Brain microvascular endothelial cell (primary cell): ENCODE results near the gene PSMB11.
"Not testable (repeated sequence)": the region's sequence is repeated elsewhere in the genome, so short reads cannot be mapped to it uniquely, and the experiment has no call there.

Experiments
- DNase-seq: peaks from one replicate; pipeline ENCODE4 v3.0.0-alpha.2; 2020
- H3K27ac ChIP-seq: fragments of 250-450 bp; sonication (Bioruptor Pico); 2 replicates; pipeline ENCODE4 v1.5.1; 2020; ENCODE audit warnings: mild to moderate bottlenecking, moderate library complexity
- H3K27me3 ChIP-seq: fragments of 250-450 bp; sonication (Bioruptor Pico); replicated peaks from 2 replicates; pipeline ENCODE4 v1.5.1; 2020; ENCODE audit warnings: mild to moderate bottlenecking
- H3K36me3 ChIP-seq: fragments of 250-450 bp; sonication (Bioruptor Pico); replicated peaks from 2 replicates; pipeline ENCODE4 v1.5.1; 2020; ENCODE audit warnings: mild to moderate bottlenecking
- H3K4me3 ChIP-seq: 2 replicates; pipeline ENCODE4 v1.5.1; 2011; ENCODE audit warnings: low read depth, mild to moderate bottlenecking, control low read depth, low read length, moderate library complexity
- in situ Hi-C: cut with HindIII; loops from 2 replicates; pipeline ENCODE4 v1.10.0; 2017; ENCODE audit warnings: low sequenced_read_pairs, low pct_ligation_motif_present
- TF ChIP-seq, protein P1 (sequence below): IDR thresholded peaks from 2 replicates; pipeline ENCODE4 v1.5.1; 2011; ENCODE audit warnings: low read depth, mild to moderate bottlenecking, moderate library complexity, low read length, control low read depth, inconsistent platforms; ENCODE audit errors: missing control alignments

The PSMB11 gene

DNA sequence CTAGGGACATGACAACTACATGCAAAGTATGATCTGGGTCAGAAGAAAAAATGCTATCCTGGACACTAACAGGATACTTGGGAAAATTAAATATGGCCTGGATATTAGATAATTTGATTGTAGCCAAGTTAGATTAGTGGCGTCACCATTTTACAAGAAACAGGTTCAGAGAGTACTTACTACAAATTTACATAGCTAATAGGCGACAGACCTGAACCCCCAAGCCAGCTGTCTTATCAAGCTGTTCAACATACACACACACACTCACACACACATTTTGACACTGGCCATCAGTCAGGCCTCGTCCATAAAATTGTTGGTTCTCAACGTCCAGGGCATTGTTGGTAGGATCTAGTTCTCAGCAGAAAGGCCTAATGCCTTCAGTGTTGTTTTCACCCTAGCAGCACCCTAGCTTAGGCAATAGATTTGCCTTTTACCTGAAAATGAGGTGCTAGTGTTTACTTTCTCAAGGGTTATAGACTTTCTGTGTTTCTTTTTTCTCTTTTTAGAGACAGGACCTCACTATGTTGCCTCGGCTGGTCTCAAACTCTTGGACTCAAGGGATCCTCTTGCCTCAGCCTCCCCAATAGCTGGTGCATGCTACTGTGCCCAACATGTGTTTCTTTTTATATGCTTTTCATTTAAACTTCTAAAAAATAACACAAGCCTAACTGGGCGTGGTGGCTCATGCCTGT is 28.8 kb upstream of the PSMB11 start:
- in situ Hi-C loops, result no loop called here
- Histone ChIP-seq H3K4me3 (no peak overlapping the region), H3K27me3 (no peaks in the 10 kb centered on the region), H3K36me3 (no peaks in the 10 kb centered on the region), H3K27ac (no peak overlapping the region)
- no peak for DNase-seq
- TF ChIP-seq, protein P1, sequence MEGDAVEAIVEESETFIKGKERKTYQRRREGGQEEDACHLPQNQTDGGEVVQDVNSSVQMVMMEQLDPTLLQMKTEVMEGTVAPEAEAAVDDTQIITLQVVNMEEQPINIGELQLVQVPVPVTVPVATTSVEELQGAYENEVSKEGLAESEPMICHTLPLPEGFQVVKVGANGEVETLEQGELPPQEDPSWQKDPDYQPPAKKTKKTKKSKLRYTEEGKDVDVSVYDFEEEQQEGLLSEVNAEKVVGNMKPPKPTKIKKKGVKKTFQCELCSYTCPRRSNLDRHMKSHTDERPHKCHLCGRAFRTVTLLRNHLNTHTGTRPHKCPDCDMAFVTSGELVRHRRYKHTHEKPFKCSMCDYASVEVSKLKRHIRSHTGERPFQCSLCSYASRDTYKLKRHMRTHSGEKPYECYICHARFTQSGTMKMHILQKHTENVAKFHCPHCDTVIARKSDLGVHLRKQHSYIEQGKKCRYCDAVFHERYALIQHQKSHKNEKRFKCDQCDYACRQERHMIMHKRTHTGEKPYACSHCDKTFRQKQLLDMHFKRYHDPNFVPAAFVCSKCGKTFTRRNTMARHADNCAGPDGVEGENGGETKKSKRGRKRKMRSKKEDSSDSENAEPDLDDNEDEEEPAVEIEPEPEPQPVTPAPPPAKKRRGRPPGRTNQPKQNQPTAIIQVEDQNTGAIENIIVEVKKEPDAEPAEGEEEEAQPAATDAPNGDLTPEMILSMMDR, result no peak

DNA sequence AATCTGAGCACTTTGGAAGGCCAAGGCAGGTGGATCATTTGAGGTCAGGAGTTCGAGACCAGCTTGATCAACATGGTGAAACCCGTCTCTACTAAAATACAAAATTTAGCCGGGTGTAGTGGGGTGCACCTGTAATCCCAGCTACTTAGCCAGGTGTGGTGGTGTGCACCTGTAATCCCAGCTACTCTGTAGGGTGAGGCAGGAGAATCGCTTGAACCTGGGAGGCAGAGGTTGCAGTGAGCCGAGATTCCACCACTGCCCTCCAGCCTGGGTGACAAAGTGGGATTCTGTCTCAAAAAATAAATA is 28.3 kb upstream of the PSMB11 start:
- H3K36me3 ChIP-seq, H3K27ac ChIP-seq, H3K4me3 ChIP-seq, DNase-seq, H3K27me3 ChIP-seq, in situ Hi-C loops: not testable (repeated sequence)

DNA sequence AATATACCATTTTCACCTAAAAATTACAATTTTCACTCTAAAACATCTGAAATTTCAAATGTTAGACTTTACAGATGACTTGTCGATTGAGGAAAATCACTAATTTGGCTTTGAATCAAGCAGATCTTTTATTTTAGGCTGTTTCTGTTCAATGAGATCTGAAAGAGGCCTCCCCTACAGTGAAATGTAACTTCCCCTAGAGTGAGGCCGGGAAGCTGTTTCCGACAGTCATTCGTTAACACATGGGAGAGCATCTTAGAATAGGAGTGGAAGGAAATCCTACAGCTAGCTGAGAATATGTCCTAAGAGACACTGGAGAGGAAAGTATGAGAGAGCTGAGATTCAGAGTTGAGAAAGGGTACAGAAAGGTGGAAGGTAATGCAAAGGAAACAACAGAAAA is 26.4 kb upstream of the PSMB11 start:
- Histone ChIP-seq H3K27ac (no peak overlapping the region), H3K4me3 (no peak overlapping the region), H3K36me3 (no peaks in the 10 kb centered on the region), H3K27me3 (no peaks in the 10 kb centered on the region)
- in situ Hi-C loops, result no loop called here
- DNase-seq, result no peak
- TF ChIP-seq, protein P1, result no peak

DNA sequence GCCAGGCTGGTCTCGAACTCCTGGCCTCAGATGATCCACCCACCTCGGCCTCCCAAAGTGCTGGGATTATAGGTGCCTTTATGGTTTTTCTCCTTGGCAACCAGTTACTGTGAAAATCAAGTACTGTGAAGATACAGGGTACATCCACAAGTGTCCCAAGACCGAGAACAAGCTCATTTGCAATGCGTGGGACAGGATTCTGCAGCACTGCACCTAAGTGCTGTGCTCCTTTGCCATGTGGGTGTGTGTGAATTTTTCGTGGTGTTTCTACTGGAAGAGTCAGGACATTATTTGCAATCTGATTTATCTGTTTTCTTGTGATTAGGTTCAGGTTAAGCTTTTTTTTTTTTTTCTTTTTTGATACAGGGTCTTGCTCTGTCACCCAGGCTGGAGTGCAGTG is 24.9 kb upstream of the PSMB11 start:
- in situ Hi-C loops, result no loop called here
- TF ChIP-seq, protein P1, result no peak
- no peak for DNase-seq
- H3K36me3 ChIP-seq, result no peaks in the 10 kb centered on the region
- H3K27me3 ChIP-seq, result no peaks in the 10 kb centered on the region
- H3K4me3 ChIP-seq, result no peak overlapping the region
- H3K27ac ChIP-seq, result no peak overlapping the region

DNA sequence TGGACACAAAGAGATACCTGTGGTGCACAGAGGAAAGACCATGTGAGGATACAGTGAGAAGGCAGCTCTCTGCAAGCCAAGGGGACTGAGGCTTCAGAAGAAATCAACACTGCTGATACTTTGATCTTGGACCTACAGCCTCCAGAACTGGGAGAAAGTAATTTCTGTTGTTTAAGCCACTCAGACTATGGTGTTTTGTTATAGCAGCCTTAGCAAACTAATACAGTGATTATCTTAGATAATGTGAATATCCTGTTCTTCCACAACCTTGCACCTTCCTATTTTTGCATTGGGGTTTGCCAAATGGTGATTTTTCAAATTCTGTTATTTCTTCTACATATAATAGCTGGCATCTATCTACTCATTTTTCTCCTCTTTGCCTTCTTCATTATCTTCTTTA is 23.9 kb upstream of the PSMB11 start:
- TF ChIP-seq, protein P1, result no peak
- H3K27me3 ChIP-seq, result no peaks in the 10 kb centered on the region
- no peak for DNase-seq
- in situ Hi-C loops, result no loop called here
- H3K36me3 ChIP-seq, result no peaks in the 10 kb centered on the region
- H3K27ac ChIP-seq, result no peak overlapping the region
- H3K4me3 ChIP-seq, result no peak overlapping the region

DNA sequence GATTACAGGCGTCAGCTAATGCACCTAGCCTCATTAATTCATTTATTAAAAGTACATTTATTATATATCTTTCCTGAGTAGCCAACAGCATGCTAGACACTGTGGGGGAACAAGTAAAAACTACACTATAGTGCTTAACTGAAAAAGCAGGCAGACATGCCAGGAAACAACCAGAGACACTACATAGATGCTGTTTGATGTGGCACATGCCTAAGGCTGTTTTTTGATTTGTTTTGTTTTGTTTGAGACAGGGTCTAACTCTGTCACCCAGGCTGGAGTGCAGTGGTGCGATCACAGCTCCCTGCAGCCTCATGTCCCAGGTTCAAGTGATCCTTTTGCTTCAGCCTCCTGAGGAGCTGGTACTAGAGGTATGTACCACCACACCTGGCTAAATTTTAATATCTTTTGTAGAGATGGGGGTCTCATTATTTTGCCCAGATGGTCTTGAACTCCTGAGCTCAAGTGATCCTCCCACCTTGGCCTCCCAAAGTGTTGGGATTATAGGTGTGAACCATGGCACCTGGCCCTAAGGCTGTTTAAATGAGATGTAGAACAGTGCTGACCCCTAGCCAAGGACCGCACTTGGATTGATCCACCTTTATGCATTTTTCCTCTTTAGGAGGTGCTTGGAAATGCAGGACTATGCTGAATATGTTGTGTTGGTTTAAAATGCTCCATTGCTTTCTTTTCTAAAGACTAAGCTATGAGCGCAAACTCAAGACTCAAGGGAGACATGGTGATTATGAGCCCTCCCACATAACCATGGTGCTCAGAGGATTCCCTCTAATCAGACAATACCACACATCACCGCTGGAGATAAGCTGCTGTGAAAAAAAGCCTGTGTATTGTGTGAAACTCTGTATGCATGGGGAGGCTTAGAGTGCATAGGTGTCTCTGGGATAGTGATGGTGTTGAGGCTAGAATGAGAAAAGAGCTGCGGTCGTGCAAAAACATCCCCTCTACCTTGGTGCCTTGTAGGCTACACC is 21.6 kb upstream of the PSMB11 start:
- TF ChIP-seq, protein P1, result no peak
- no peaks in the 10 kb centered on the region for H3K27me3 ChIP-seq
- in situ Hi-C loops, result no loop called here
- H3K27ac ChIP-seq, result no peak overlapping the region
- H3K4me3 ChIP-seq, result no peak overlapping the region
- no peak for DNase-seq
- peaks cover under 1% of the 10 kb centered on the region for H3K36me3 ChIP-seq
